Lower leg skin (tissue), 4 donors: Measurements from ENCODE around the gene CHP2. TPM values are rescaled to one million over a fixed set of nuclear protein-coding genes. Genes with fewer than 3 reads are reported as not detected.
A peak's percentile ranks its signal among the peaks of the same experiment; 100 is the strongest.

Source experiments
- DNase-seq, 2 donors: peaks; one replicate each; pipeline ENCODE4 v3.0.0-alpha.2; 2019; ENCODE audit warnings: low spot score in 2 of 2
- H3K4me3 ChIP-seq: fragments of 200-600 bp; sonication (generic); 2 replicates; pipeline ENCODE4 v1.5.1; 2017; ENCODE audit warnings: mild to moderate bottlenecking, low read depth; ENCODE audit not compliant: poor library complexity, severe bottlenecking
- CTCF ChIP-seq, 3 donors: fragments of 450-650 bp; IDR thresholded peaks; one replicate each; pipeline ENCODE4 v1.5.1; 2016; ENCODE audit warnings: antibody characterized with exemption in 3 of 3, mild to moderate bottlenecking in 3 of 3, moderate library complexity in 2 of 3
- POLR2A ChIP-seq, 2 donors: fragments of 450-650 bp; IDR thresholded peaks; one replicate each; pipeline ENCODE4 v1.6.1; 2016 to 2017; ENCODE audit warnings: antibody characterized with exemption in 2 of 2, mild to moderate bottlenecking in 1 of 2, moderate library complexity in 1 of 2
- WGBS, 2 donors: methylation state at CpG; one replicate each; pipeline ENCODE4 v1.1.5; 2018; 5-methylcytosine and 5-hydroxymethylcytosine counted together
- intact Hi-C: fragments of 100-400 bp; cut with DNase I; formaldehyde crosslinking; loops from one replicate; pipeline ENCODE4 v1.15.0; 2023; ENCODE audit warnings: low total_unique reads
- total RNA-seq, 4 donors: library from RNA; depleted of rRNA; stranded (reverse); fragments of >200 nt; gene quantifications; one replicate each; pipeline ENCODE4 v1.1.0, GENCODE V29; 2016

Gene CHP2
- total RNA-seq, 4 donors from 2014 or later = 120 to 176 (median 134) TPM

GRCh38 chr16:23753908-23754593 is 775 bp upstream of the CHP2 start:
- intact Hi-C loops = loop anchor here (10.0 kb wide), 1 partner anchor 51 kb away; no protein-coding TSS in a partner anchor
- WGBS, 2 donors = 38 to 40% methylated on average over 17 of the region's 17 CpGs
- H3K4me3 ChIP-seq = no peak overlapping the region
- TF ChIP-seq CTCF (IDR thresholded peaks at IDR 0.05) = no peak
- TF ChIP-seq POLR2A (IDR thresholded peaks at IDR 0.05) = no peak
- peak in 1 of 2 donors; percentile 25 for DNase-seq

GRCh38 chr16:23755484-23755809 is 621 bp downstream of the CHP2 start:
- H3K4me3 ChIP-seq = no peak overlapping the region
- WGBS, 2 donors = 27 to 43% methylated on average over 15 of the region's 15 CpGs
- no peak for TF ChIP-seq CTCF (IDR thresholded peaks at IDR 0.05)
- TF ChIP-seq POLR2A (IDR thresholded peaks at IDR 0.05) = no peak
- peak in 1 of 2 donors; percentile 70 for DNase-seq
- intact Hi-C loops = loop anchor here (10.0 kb wide), 1 partner anchor 49 kb away; no protein-coding TSS in a partner anchor

GRCh38 chr16:23757116-23757515 is 2.3 kb downstream of the CHP2 start:
- no peak overlapping the region for H3K4me3 ChIP-seq
- TF ChIP-seq CTCF (IDR thresholded peaks at IDR 0.05) = no peak
- no peak for TF ChIP-seq POLR2A (IDR thresholded peaks at IDR 0.05)
- intact Hi-C loops = loop anchor here (10.0 kb wide), 1 partner anchor 48 kb away; no protein-coding TSS in a partner anchor
- WGBS, 2 donors = 81 to 83% methylated on average over 9 of the region's 9 CpGs
- DNase-seq = peak in 1 of 2 donors; percentile 31

GRCh38 chr16:23757937-23758619 is 3.3 kb downstream of the CHP2 start:
- no peak overlapping the region for H3K4me3 ChIP-seq
- intact Hi-C loops = loop anchor here (10.0 kb wide), 1 partner anchor 47 kb away; no protein-coding TSS in a partner anchor
- TF ChIP-seq CTCF (IDR thresholded peaks at IDR 0.05) (no peak), POLR2A (IDR thresholded peaks at IDR 0.05) (no peak)
- WGBS, 2 donors = 83 to 86% methylated on average over 6 of the region's 6 CpGs
- no peak for DNase-seq

GRCh38 chr16:23765933-23766332 is 11.1 kb downstream of the CHP2 start:
- DNase-seq = no peak
- no peak overlapping the region for H3K4me3 ChIP-seq
- no peak for TF ChIP-seq CTCF (IDR thresholded peaks at IDR 0.05)
- no peak for TF ChIP-seq POLR2A (IDR thresholded peaks at IDR 0.05)
- intact Hi-C loops = no loop called here
